ENCODE results near the gene ABLIM2.

ABLIM2 gene

DNA sequence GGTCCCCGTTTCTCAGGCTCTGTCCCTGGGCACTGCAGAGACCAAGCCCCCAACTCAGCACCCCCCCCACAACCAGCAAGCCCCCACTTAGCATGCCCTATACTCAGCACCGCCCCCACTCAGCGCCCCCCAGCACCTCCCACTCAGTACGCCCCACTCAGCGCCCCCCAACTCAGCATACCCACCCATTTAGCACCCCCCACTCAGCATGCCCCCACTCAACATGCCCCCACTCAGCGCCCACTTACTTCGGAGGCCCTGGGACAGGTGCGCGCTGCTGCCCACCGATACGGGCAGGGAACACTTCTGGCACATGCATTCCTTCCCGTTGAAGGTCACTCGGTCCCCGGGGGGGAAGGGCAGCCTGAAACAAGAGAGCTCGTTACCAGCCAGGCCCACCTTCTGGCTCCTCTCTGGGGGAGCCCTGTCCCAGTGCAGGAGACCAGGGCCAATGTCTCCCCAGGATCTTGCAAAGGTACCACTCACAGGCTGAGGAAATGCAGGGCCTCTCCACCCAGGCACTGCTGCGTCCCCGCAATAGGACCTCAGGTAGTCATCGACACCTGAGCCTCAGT lies 70.6 kb downstream of the ABLIM2 start:
- no peak for DNase-seq (ENCODE audit: low read depth)
- TF ChIP-seq, protein P1, sequence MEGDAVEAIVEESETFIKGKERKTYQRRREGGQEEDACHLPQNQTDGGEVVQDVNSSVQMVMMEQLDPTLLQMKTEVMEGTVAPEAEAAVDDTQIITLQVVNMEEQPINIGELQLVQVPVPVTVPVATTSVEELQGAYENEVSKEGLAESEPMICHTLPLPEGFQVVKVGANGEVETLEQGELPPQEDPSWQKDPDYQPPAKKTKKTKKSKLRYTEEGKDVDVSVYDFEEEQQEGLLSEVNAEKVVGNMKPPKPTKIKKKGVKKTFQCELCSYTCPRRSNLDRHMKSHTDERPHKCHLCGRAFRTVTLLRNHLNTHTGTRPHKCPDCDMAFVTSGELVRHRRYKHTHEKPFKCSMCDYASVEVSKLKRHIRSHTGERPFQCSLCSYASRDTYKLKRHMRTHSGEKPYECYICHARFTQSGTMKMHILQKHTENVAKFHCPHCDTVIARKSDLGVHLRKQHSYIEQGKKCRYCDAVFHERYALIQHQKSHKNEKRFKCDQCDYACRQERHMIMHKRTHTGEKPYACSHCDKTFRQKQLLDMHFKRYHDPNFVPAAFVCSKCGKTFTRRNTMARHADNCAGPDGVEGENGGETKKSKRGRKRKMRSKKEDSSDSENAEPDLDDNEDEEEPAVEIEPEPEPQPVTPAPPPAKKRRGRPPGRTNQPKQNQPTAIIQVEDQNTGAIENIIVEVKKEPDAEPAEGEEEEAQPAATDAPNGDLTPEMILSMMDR (IDR thresholded peaks at IDR 0.05; ENCODE audit: control insufficient read depth, extremely low read depth, insufficient read depth) = no peak
- H3K4me3 ChIP-seq (ENCODE audit: low read depth, low read length) = no peak overlapping the region

DNA sequence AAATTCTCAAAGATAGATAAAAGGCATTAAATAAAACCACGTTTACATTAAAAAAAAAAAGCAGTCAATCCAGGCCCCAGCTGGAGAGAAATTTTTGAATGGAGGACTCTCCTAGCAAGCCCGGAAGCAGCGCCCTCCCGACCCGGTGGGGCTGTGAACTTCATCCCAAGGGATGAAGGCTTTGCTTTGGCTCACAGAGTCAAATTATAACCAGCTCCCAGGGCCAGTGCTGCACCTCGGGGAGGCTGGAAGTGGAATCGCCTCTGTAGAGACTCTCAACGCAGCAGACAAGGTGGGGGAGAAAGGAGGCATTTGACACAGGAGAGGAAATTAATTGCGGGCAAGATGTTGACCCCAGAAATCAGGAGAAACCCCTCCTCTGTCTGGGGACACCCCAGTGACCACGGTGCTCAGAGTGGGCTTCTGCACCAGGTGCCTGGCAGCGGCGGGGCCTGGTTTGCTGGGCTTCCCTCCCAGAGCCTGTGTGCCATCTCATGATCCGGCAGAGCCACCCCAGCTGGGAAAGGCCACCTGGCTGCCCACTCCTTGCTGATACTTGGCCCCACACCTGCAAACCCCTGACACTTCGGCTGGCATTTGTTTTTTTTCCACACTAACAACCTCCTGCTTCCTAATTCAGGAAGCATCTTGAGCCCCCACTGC lies 71.7 kb downstream of the ABLIM2 start:
- H3K4me3 ChIP-seq (ENCODE audit: low read depth, low read length) = no peak overlapping the region
- DNase-seq (ENCODE audit: low read depth) = no peak
- TF ChIP-seq, protein P1 (IDR thresholded peaks at IDR 0.05; ENCODE audit: control insufficient read depth, extremely low read depth, insufficient read depth) = no peak

DNA sequence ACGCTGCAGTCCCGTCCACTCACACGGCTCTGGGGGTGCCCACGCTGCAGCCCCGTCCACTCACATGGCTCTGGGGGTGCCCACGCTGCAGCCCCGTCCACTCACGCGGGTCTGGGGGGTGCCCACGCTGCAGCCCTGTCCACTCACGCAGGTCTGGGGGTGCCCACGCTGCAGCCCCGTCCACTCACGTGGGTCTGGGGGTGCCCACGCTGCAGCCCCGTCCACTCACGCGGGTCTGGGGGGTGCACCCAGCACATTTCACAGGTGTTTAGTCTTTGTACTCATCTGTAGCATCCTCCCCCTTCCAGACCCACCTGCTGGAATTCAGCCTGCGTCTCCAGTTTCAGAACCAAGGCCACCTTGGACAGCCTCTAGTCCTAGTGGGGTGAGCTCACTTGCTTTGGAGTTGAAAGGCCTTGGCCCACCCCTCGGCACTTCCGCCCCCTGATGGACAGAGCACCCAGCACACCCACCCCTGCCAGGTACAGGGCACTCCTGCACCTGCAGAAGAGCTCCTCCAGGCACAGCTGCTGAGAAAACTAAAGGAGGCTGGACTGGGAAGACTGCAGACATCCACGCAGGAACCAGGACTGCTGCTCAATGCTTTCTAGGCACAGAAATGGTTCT lies 73.0 kb downstream of the ABLIM2 start:
- TF ChIP-seq, protein P1 (IDR thresholded peaks at IDR 0.05; ENCODE audit: control insufficient read depth, extremely low read depth, insufficient read depth) = no peak
- DNase-seq (ENCODE audit: low read depth) = no peak
- no peak overlapping the region for H3K4me3 ChIP-seq (ENCODE audit: low read depth, low read length)

DNA sequence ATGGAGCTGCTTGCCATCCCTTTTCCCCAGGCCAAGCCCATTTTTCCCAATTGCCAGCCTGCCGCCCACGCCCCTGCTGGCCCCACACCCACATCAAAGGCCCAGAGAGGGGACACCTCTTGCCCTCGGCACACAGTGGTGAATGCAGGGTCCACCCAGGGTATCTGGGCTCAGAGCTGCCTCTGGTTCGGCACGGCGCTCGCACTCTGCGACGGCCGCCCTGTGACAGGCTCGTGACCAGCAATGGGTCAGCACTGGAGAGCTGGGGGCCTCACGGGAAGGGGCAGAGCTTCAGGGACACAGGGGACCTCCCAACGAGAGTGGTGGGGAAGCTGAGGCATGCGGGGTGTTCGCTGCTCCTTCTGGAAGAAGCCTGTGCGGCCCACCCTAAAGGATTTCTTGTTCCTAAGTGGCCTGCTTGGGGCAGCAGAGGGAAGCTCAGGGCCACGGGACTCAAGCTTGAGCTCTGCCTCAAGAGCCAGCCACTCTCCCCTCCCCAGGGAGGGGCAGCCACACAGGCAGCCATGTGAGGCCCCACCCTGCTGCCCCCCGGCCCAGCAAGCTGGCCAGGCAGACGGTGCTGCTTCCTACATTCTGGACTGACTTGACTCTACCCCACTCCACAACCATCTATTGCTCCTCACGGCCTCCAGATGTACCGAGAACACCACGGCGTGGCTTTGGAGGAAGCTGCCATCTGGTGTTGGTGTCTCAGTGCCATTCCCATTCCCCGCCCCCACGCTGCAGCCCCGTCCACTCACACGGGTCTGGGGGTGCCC lies 73.7 kb downstream of the ABLIM2 start:
- TF ChIP-seq, protein P1 (IDR thresholded peaks at IDR 0.05; ENCODE audit: control insufficient read depth, extremely low read depth, insufficient read depth) = no peak
- no peak for DNase-seq (ENCODE audit: low read depth)

DNA sequence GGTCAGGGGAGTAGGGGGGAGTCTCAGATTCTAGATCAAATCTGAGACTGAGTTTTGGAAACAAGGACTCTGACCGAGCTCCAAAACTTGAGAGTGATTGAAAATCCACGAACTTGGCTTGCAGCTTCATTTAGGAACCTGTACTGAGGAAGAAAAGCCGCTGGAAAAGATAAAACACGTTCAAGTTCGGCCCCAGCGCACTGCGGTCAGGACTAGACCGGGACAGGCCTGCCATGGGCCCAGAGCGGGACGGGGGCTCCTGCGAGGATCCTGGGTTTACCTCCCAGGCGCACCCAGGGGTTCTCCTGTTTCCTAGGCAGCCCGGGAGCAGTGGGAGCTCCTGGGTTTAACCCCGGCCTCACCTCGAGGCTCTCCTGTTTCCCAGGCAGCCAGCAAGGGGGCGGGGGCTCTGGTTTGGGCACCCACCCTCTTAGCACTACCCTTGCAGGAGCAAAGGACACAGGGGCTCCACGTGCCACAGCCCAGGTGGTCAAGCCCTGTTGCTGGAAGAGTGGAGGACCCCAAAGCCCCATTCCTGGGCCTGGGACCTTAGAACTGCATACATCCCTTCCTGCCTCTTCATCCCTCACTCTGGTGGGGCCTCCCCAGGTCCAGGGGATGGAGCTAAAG lies 74.5 kb downstream of the ABLIM2 start:
- TF ChIP-seq, protein P1 (IDR thresholded peaks at IDR 0.05; ENCODE audit: control insufficient read depth, extremely low read depth, insufficient read depth) = no peak
- no peak overlapping the region for H3K4me3 ChIP-seq (ENCODE audit: low read depth, low read length)
- DNase-seq (ENCODE audit: low read depth) = no peak

More for the DNA sequence above, 73.7 kb downstream of the ABLIM2 start:
- no peak overlapping the region for H3K4me3 ChIP-seq (ENCODE audit: low read depth, low read length)

DNA sequence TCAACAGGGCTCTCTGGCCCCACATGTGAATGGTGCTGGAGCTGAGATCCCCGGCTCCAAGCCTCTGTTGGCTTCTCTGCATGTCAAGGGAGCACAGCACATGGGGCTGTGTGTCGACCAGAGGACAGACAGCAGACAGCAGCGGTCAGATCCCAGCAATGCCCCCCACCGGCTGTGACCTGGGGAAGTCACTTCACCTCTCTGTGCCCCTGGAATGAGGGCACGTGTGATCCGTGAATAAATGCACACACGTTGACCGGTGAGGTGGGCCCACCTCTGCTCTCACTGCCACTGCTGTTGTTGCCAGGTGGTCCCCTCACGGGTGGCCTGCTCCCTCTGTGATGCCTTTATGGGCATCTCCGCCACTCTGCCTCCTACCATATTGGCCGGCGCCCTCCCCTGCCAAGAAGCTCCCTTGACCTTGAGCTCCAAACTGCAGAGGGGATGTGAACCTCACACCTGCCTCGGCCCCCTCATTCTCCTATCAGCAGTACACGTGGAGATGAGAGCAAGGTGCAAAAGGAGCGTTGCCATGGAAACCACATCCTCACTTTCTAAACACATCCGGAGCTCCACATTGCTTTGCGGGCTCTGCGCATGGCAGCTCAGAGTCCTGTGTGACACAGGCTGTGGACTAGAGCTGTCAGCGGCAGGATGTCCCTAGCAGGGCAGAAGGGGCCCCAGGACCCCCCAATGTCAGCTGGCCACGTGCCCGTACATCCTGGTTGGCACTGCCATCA lies 75.4 kb downstream of the ABLIM2 start:
- no peak overlapping the region for H3K4me3 ChIP-seq (ENCODE audit: low read depth, low read length)
- DNase-seq (ENCODE audit: low read depth) = no peak
- TF ChIP-seq, protein P1 (IDR thresholded peaks at IDR 0.05; ENCODE audit: control insufficient read depth, extremely low read depth, insufficient read depth) = no peak
